ENCODE measurements around the gene RBMS3.

Gene RBMS3

GRCh38 chr3:29559741-29560465, 279.0 kb downstream of the RBMS3 start:
- TF ChIP-seq CTCF (IDR thresholded peaks at IDR 0.05), result no peak
- Histone ChIP-seq H3K27ac (no peak overlapping the region), H3K4me3 (no peak overlapping the region)
- no peak for DNase-seq (ENCODE audit: low spot score)

- Histone ChIP-seq H3K4me3 (no peak overlapping the region), H3K27ac (no peak overlapping the region)
- no peak for DNase-seq (ENCODE audit: low spot score)
- TF ChIP-seq CTCF (IDR thresholded peaks at IDR 0.05), result no peak
Observed at GRCh38 chr3:29561651-29562149, 280.8 kb downstream of the RBMS3 start.

- no peak overlapping the region for H3K27ac ChIP-seq
- no peak for DNase-seq (ENCODE audit: low spot score)
- H3K4me3 ChIP-seq, result no peak overlapping the region
- no peak for TF ChIP-seq CTCF (IDR thresholded peaks at IDR 0.05)
Observed at GRCh38 chr3:29565236-29565635, 284.4 kb downstream of the RBMS3 start.

GRCh38 chr3:29567501-29567900, 286.6 kb downstream of the RBMS3 start:
- DNase-seq (ENCODE audit: low spot score), result no peak
- no peak for TF ChIP-seq CTCF (IDR thresholded peaks at IDR 0.05)
- Histone ChIP-seq H3K4me3 (no peak overlapping the region), H3K27ac (peak overlapping the region in 1 of 2 donors; percentile 4)

GRCh38 chr3:29568355-29568754, 287.5 kb downstream of the RBMS3 start:
- no peak overlapping the region for H3K27ac ChIP-seq
- no peak overlapping the region for H3K4me3 ChIP-seq
- TF ChIP-seq CTCF (IDR thresholded peaks at IDR 0.05), result no peak
- no peak for DNase-seq (ENCODE audit: low spot score)

- Histone ChIP-seq H3K27ac (no peak overlapping the region), H3K4me3 (no peak overlapping the region)
- TF ChIP-seq CTCF (IDR thresholded peaks at IDR 0.05), result no peak
- no peak for DNase-seq (ENCODE audit: low spot score)
Observed at GRCh38 chr3:29576181-29576580, 295.3 kb downstream of the RBMS3 start.

GRCh38 chr3:29576675-29577074, 295.8 kb downstream of the RBMS3 start:
- Histone ChIP-seq H3K4me3 (no peak overlapping the region), H3K27ac (no peak overlapping the region)
- no peak for DNase-seq (ENCODE audit: low spot score)
- TF ChIP-seq CTCF (IDR thresholded peaks at IDR 0.05), result no peak

Measured in coronary artery (tissue), 2 donors.